ENCODE results near the gene SLC8A2.

SLC8A2 gene

GRCh38 chr19:47471733-47472457, at the start of gene SLC8A2:
SLC8A2 (minus strand) TSS chr19:47471893; CDS start chr19:47466403, 5,490 bp downstream.
- Histone ChIP-seq H3K27me3 (peaks cover 0 to 28% of the 10 kb centered on the region in 2 donors), H3K4me1 (peaks cover 0 to 40% (median 22%) of the 10 kb centered on the region in 4 donors), H3K4me3 (peak within 1 kb of the TSS; percentile 18 to 35), H3K36me3 (no peaks in the 10 kb centered on the region), H3K27ac (no peak within 1 kb of the TSS), H3K9me3 (no peaks in the 10 kb centered on the region)
- DNase-seq = peak; percentile 47 to 88
- no peak for TF ChIP-seq CTCF (IDR thresholded peaks at IDR 0.05)
- intact Hi-C loops (cut with DNase I; ENCODE audit: low total_unique reads) = loop anchor here (5.0 kb wide), 1 partner anchor 40 kb away; no protein-coding TSS in a partner anchor

GRCh38 chr19:47520839-47521238, 49.1 kb upstream of the SLC8A2 start:
- Histone ChIP-seq H3K9me3 (no peaks in the 10 kb centered on the region), H3K4me1 (peaks cover 0 to 4% (median 0%) of the 10 kb centered on the region in 4 donors), H3K27ac (no peak overlapping the region), H3K4me3 (no peak overlapping the region), H3K36me3 (no peaks in the 10 kb centered on the region), H3K27me3 (peaks cover 0 to 40% of the 10 kb centered on the region in 2 donors)
- no peak for DNase-seq
- TF ChIP-seq CTCF (IDR thresholded peaks at IDR 0.05) = no peak
- intact Hi-C loops (cut with DNase I; ENCODE audit: low total_unique reads) = no loop called here

- no peak overlapping the region for H3K4me3 ChIP-seq
- no peaks in the 10 kb centered on the region for H3K9me3 ChIP-seq
- no peak overlapping the region for H3K27ac ChIP-seq
- intact Hi-C loops (cut with DNase I; ENCODE audit: low total_unique reads) = no loop called here
- peaks cover 0 to 7% (median 0%) of the 10 kb centered on the region in 4 donors for H3K4me1 ChIP-seq
- no peaks in the 10 kb centered on the region for H3K36me3 ChIP-seq
- TF ChIP-seq CTCF (IDR thresholded peaks at IDR 0.05) = no peak
- H3K27me3 ChIP-seq = peaks cover 0 to 40% of the 10 kb centered on the region in 2 donors
- DNase-seq = no peak
These were observed 48.7 kb upstream of the SLC8A2 start for GRCh38 chr19:47520343-47520806.

- DNase-seq = no peak
- H3K4me3 ChIP-seq = no peak overlapping the region
- intact Hi-C loops (cut with DNase I; ENCODE audit: low total_unique reads) = loop anchor here (5.0 to 10.0 kb wide), 2 partner anchors 83 to 176 kb away; no protein-coding TSS in a partner anchor
These were observed 47.2 kb upstream of the SLC8A2 start for GRCh38 chr19:47518854-47519253.

GRCh38 chr19:47518139-47518538, 46.4 kb upstream of the SLC8A2 start:
- H3K4me1 ChIP-seq = peaks cover 4 to 17% (median 9%) of the 10 kb centered on the region in 4 donors
- DNase-seq = no peak
- H3K9me3 ChIP-seq = no peaks in the 10 kb centered on the region
- intact Hi-C loops (cut with DNase I; ENCODE audit: low total_unique reads) = loop anchor here (5.0 to 10.0 kb wide), 2 partner anchors 84 to 177 kb away; no protein-coding TSS in a partner anchor
- H3K4me3 ChIP-seq = no peak overlapping the region
- H3K27ac ChIP-seq = no peak overlapping the region
- no peak for TF ChIP-seq CTCF (IDR thresholded peaks at IDR 0.05)
- H3K27me3 ChIP-seq = peaks cover 0 to 24% of the 10 kb centered on the region in 2 donors
- H3K36me3 ChIP-seq = no peaks in the 10 kb centered on the region

More at GRCh38 chr19:47518854-47519253, 47.2 kb upstream of the SLC8A2 start:
- no peaks in the 10 kb centered on the region for H3K9me3 ChIP-seq
- H3K27ac ChIP-seq = no peak overlapping the region
- H3K27me3 ChIP-seq = peaks cover 0 to 31% of the 10 kb centered on the region in 2 donors
- no peaks in the 10 kb centered on the region for H3K36me3 ChIP-seq
- H3K4me1 ChIP-seq = peaks cover 0 to 12% (median 2%) of the 10 kb centered on the region in 4 donors
- no peak for TF ChIP-seq CTCF (IDR thresholded peaks at IDR 0.05)
